Muscle layer of colon (tissue), 2 donors: ENCODE measurements around the gene GAB2.

Source experiments
- H3K27ac ChIP-seq: one replicate; pipeline ENCODE4 v1.7.0; 2013; ENCODE audit warnings: low read depth, mild to moderate bottlenecking, low read length, moderate library complexity
- H3K27me3 ChIP-seq, 2 donors: one replicate each; pipeline ENCODE4 v1.7.0; 2013; ENCODE audit warnings: low read length in 2 of 2, mild to moderate bottlenecking in 2 of 2; ENCODE audit not compliant: insufficient read depth in 2 of 2, control insufficient read depth in 1 of 2
- H3K36me3 ChIP-seq: one replicate; pipeline ENCODE4 v1.7.0; 2013; ENCODE audit warnings: mild to moderate bottlenecking, low read length; ENCODE audit not compliant: insufficient read depth
- H3K4me1 ChIP-seq: one replicate; pipeline ENCODE4 v1.7.0; 2013; ENCODE audit warnings: mild to moderate bottlenecking, low read length; ENCODE audit not compliant: insufficient read depth
- H3K4me3 ChIP-seq, 2 donors: one replicate each; pipeline ENCODE4 v1.7.0; 2013; ENCODE audit warnings: low read length in 2 of 2, low read depth in 1 of 2, mild to moderate bottlenecking in 1 of 2, moderate library complexity in 1 of 2
- H3K9ac ChIP-seq: one replicate; pipeline ENCODE4 v1.7.0; 2013; ENCODE audit warnings: low read length
- H3K9me3 ChIP-seq: one replicate; pipeline ENCODE4 v1.7.0; 2013; ENCODE audit warnings: mild to moderate bottlenecking, low read length
- donor health status: abdominal sarcoma.
- donor health status: Adenocarcinoma of cecum.

The GAB2 gene

DNA sequence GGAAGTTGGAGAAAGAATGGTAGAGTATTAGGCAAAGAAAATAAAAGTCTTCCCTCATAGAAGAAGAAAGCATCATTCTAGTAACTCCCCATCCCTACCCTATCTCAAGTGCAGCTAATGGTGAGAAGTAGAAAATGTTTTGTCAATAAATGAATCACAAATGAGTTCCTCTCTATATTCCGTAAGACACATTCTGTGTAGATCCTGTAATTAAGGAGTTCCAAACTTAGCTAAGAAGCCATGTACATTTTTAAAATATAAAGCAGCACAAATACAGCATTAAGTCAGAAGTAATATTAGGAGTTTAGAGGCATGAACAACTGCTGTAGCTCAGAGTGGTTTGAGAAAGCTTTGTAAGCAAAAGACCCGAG lies 80.1 kb downstream of the GAB2 start:
- Histone ChIP-seq H3K4me1 (peaks cover 6% of the 10 kb centered on the region), H3K27ac (no peak overlapping the region)

DNA sequence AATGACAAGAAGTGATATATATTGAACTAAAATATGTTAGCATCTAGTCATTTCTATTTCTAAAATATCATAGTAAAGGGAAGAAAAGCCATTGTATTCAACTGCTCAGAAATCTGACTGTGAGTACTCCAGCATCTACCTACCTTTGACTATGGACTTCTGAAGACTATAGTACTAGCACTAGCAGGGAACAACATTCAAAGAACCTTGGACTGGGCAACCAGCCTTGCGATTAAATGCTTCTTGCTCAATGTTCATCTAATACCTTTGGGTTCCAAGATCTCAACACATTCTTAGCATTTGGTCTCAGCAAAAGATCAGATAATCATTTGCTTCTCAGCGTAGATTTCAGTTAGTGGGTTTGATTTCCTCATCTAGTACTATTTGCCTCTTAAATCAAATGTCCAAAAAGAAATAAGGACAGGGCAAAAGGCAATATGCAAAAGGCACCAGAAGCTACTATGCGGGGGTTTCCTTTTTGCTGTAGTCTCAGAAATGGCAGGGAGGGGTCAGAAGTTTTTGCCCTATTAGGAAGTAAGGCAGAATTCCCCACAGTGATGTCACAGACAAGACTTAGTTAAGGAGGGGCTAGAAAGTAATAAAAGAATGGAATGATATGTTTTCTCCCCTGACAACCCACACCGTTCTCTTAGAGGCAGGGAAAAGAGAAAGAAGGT lies 80.6 kb downstream of the GAB2 start:
- Histone ChIP-seq H3K27ac (no peak overlapping the region), H3K4me1 (peaks cover 6% of the 10 kb centered on the region), H3K36me3 (no peaks in the 10 kb centered on the region), H3K4me3 (no peak overlapping the region), H3K9me3 (no peaks in the 10 kb centered on the region), H3K9ac (no peak overlapping the region), H3K27me3 (no peaks in the 10 kb centered on the region)

More for the DNA sequence above, 80.1 kb downstream of the GAB2 start:
- no peak overlapping the region for H3K4me3 ChIP-seq
- H3K36me3 ChIP-seq: no peaks in the 10 kb centered on the region
- no peaks in the 10 kb centered on the region for H3K27me3 ChIP-seq
- no peaks in the 10 kb centered on the region for H3K9me3 ChIP-seq
- H3K9ac ChIP-seq: no peak overlapping the region

DNA sequence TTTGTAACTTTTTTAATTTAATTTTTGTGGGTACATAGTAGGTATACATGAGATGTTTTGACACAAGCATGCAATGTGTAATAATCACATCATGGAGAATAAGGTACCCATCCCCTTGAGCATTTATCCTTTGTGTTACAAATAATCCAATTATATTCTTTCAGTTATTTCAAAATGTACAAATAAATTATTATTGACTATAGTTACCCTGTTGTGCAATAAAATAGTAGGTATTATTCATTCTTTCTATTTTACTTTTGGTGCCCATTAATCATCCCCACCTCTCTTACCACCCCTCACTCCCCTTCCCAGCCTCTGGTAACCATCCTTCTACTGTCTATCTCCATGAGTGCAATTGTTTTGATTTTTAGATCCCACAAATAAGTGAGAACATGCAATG lies 83.5 kb downstream of the GAB2 start:
- Histone ChIP-seq H3K27ac (no peak overlapping the region), H3K9me3 (no peaks in the 10 kb centered on the region), H3K36me3 (no peaks in the 10 kb centered on the region), H3K4me1 (peaks cover 6% of the 10 kb centered on the region), H3K9ac (no peak overlapping the region), H3K4me3 (no peak overlapping the region), H3K27me3 (no peaks in the 10 kb centered on the region)

DNA sequence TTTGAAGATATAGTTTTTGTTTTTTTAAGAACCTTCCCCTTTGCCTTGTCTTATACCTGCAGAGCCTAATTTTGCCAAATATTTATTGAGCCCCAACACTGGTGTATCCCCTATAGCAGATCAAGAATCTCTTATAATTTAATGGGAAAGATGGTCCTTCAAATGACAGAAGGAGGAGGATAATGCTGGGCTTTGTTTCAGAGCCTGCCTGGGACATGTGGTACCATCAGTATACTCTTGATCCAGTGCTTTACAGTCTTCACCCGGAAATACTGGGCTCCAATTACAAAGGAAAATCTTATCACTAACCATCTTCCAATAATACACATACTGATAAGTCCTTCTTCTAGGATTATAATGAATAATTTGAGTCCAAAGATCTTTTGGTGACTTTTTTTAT lies 84.7 kb downstream of the GAB2 start:
- Histone ChIP-seq H3K9ac (no peak overlapping the region), H3K36me3 (no peaks in the 10 kb centered on the region), H3K4me1 (peaks cover under 1% of the 10 kb centered on the region), H3K4me3 (no peak overlapping the region), H3K27me3 (no peaks in the 10 kb centered on the region), H3K27ac (no peak overlapping the region), H3K9me3 (no peaks in the 10 kb centered on the region)

DNA sequence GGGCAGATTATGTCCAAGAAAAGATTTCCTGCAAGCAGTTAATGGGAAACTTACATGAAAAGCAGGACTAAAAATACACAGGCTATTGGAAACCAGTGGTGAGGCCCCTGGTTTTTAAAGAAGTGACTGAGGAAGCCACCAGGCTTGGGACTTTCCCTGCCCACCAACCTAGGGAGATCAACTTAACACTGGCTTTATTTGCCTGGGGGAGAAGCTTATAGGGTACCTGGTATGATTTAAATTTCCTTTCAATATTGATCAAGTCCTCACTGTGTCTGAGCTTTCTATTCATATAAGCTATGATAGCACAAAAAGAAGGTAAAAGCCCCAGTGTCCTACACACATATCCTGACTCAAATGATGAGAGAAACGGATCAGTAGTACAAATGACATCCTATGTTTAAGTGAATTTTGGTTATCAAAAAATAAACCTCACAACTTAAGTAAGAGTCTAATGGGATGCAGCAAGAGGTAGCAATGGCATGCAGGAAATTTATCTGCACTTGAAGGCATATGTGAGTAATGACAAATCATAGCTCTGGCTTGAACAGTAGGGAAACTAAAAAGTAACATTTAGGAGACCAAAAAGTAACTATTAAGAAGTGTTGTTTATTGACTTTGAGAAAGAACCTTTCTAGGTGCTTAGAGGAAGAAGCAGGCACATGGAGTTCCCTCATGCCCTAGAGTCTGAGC lies 85.3 kb downstream of the GAB2 start:
- Histone ChIP-seq H3K4me3 (no peak overlapping the region), H3K9ac (no peak overlapping the region), H3K4me1 (no peaks in the 10 kb centered on the region), H3K36me3 (no peaks in the 10 kb centered on the region), H3K27ac (no peak overlapping the region), H3K9me3 (no peaks in the 10 kb centered on the region), H3K27me3 (no peaks in the 10 kb centered on the region)

DNA sequence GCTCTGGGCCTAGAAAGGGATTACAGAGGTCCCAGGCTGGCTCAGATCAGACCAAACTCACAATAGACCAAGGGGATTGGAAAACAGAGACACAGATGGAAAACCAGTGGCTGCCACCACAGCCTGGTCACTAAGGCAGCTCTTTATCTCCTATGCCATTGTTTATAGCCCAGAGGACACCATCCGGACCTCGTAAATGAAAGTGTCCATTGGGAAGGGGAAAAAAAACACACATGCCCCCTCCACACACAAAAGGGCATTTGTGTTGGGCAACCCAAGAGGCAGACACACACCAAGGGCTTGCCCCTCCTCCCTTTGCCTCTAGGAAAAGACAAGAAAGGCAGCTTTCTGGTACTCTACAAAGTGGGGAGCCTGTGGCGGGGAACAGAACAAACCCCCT lies 85.9 kb downstream of the GAB2 start:
- Histone ChIP-seq H3K9ac (no peak overlapping the region), H3K9me3 (no peaks in the 10 kb centered on the region), H3K27ac (no peak overlapping the region), H3K36me3 (no peaks in the 10 kb centered on the region), H3K4me1 (no peaks in the 10 kb centered on the region), H3K27me3 (no peaks in the 10 kb centered on the region), H3K4me3 (no peak overlapping the region)

DNA sequence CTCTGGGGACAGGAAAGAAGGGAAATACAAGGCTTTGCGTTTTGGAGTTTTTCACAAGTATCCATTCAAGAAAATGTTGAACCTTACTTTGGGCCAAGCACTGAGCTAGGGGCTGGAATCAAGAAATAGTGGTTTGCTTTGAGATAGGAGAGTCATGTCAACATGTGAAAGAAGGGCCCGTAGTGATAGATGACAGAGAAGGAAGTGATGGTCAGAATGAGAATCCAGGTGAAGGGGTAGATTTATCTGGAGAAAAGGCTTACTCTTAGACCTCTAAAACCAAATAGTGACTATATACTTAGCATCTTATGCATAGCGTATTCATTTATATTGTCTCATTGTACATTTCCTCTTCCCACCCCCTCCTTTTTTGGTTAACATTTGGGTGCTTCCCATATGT lies 87.3 kb downstream of the GAB2 start:
- Histone ChIP-seq H3K9ac (no peak overlapping the region), H3K27ac (no peak overlapping the region), H3K9me3 (no peaks in the 10 kb centered on the region), H3K4me3 (no peak overlapping the region), H3K4me1 (no peaks in the 10 kb centered on the region), H3K36me3 (no peaks in the 10 kb centered on the region), H3K27me3 (no peaks in the 10 kb centered on the region)

DNA sequence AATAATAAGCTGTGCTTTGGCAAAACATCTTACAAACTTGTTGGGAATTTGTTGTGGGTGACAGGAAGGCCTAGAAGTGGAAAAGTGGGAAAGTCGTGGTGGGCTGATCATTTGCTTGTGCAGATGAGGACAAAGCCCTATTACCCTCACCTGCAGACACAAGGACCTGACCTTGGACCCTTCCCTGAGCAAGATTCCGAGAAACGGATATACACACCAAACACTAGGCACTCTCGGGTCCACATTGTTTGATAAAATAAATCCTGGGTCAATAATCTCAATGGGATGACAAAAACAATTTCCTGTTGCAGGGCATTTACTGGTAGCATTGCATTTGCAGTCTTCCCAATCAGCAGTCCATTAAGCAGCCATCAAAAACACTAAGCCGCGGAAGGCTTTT lies 89.7 kb downstream of the GAB2 start:
- Histone ChIP-seq H3K9me3 (no peaks in the 10 kb centered on the region), H3K27me3 (no peaks in the 10 kb centered on the region), H3K4me1 (no peaks in the 10 kb centered on the region), H3K36me3 (no peaks in the 10 kb centered on the region), H3K4me3 (no peak overlapping the region), H3K9ac (no peak overlapping the region), H3K27ac (no peak overlapping the region)

DNA sequence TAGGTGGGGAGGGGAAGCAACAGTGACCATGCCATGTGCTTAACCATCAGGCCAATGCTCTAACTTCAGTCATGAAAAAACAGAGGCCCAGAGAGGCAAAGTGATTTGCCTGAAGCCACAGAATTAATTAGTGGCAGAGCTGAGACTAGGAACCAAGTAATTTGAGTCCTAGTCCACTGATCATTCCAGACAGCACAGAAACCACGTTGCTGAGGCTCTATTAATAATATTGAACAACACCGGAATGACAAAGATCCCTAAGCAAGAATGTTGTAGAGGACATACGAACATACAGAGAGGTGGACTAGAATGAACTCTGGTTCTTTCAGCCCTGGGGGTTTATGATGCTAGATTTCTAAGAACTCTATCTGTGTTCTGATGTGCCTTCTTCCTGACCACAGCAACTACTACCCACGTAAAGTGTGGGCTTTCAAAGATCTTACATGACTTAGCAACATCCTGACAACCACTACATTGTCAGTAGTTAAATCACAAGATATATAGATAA lies 92.3 kb downstream of the GAB2 start:
- H3K4me3 ChIP-seq: no peak overlapping the region
- H3K4me1 ChIP-seq: peaks cover 3% of the 10 kb centered on the region
- no peaks in the 10 kb centered on the region for H3K27me3 ChIP-seq
- H3K9me3 ChIP-seq: no peaks in the 10 kb centered on the region
- no peak overlapping the region for H3K9ac ChIP-seq
- H3K27ac ChIP-seq: no peak overlapping the region
- no peaks in the 10 kb centered on the region for H3K36me3 ChIP-seq

DNA sequence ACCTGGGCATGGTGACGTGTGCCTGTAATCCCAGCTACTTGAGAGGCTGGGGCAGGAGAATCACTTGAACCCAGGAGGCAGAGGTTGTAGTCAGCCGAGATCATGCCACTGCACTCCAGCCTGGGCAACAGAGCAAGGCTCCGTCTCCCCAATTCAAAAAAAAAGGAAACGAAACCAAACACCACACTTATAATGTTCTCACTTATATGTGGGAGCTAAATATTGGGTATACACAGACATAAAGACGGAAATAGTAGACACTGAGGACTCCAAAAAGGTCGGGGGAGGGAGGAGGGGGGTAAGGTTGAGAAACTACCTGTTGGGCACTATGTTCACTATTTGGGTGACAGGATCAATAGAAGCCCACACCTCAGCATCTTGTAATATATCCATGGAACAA lies 94.3 kb downstream of the GAB2 start:
- Histone ChIP-seq H3K4me3 (no peak overlapping the region), H3K9me3 (no peaks in the 10 kb centered on the region), H3K27me3 (no peaks in the 10 kb centered on the region), H3K9ac (no peak overlapping the region), H3K4me1 (peaks cover 22% of the 10 kb centered on the region), H3K27ac (no peak overlapping the region), H3K36me3 (no peaks in the 10 kb centered on the region)

DNA sequence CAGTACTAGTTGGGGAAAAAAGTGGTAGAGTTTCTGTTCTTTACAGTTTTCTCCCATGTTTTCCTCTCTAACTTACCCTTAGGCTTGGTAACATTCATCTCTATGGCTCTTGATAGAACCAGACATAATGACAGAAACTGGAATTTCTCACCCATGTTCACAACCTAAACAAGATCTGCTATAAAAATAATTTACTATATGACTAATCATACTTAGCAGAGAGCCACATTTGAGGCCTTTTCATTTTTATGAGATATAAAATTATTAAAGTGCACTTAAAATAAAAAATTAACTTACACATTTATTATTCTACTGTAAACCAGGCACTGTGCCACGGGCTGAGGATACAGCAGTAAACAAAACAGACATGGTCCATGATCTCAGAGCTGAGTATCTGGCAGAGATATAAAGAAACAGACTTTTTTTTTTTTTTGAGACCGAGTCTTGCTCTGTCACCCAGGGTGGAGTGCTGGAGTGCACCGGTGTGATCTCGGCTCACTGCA lies 98.1 kb downstream of the GAB2 start:
- Histone ChIP-seq H3K9me3 (no peaks in the 10 kb centered on the region), H3K27ac (no peak overlapping the region), H3K9ac (no peak overlapping the region), H3K4me1 (peaks cover 28% of the 10 kb centered on the region), H3K4me3 (no peak overlapping the region), H3K36me3 (no peaks in the 10 kb centered on the region), H3K27me3 (no peaks in the 10 kb centered on the region)
